CD14-positive monocyte (primary cell): ENCODE results near the gene NETO1. TPM values are rescaled to one million over a fixed set of nuclear protein-coding genes. Genes with fewer than 3 reads are reported as not detected.

Experiments used
- DNase-seq, 3 donors: peaks; one replicate each; pipeline ENCODE4 v3.0.0-alpha.2; 2011 to 2022
- H2AFZ ChIP-seq: 2 replicates; pipeline ENCODE4 v1.6.0; 2012; ENCODE audit warnings: mild to moderate bottlenecking, low read depth, low read length, inconsistent platforms; ENCODE audit not compliant: insufficient read depth, poor library complexity, severe bottlenecking
- H3K27ac ChIP-seq, 2 donors: 1 replicate in 1 of 2; 2 replicates in 1 of 2; pipeline ENCODE4 v1.5.1; 2012 to 2013; ENCODE audit warnings: low read length in 2 of 2, control low read depth in 1 of 2, inconsistent platforms in 1 of 2, low read depth in 1 of 2, mild to moderate bottlenecking in 1 of 2
- H3K27me3 ChIP-seq, 2 donors: one replicate each; pipeline versions ENCODE4 v1.6.0 to v1.6.1; 2011 to 2013; ENCODE audit warnings: low read length in 2 of 2; ENCODE audit not compliant: control insufficient read depth in 2 of 2, insufficient read depth in 2 of 2
- H3K36me3 ChIP-seq, 2 donors: replicated peaks in 1 of 2; 1 replicate in 1 of 2; 2 replicates in 1 of 2; pipeline versions ENCODE4 v1.5.1 to v1.6.1; 2012 to 2013; ENCODE audit warnings: low read length in 2 of 2, control low read depth in 1 of 2, inconsistent platforms in 1 of 2, mild to moderate bottlenecking in 1 of 2; ENCODE audit not compliant: insufficient read depth in 2 of 2, control insufficient read depth in 1 of 2
- H3K4me1 ChIP-seq, 2 donors: 1 replicate in 1 of 2; 2 replicates in 1 of 2; pipeline versions ENCODE4 v1.5.1 to v1.6.1; 2012 to 2013; ENCODE audit warnings: low read length in 2 of 2, control low read depth in 1 of 2, inconsistent platforms in 1 of 2, mild to moderate bottlenecking in 1 of 2, moderate library complexity in 1 of 2; ENCODE audit not compliant: insufficient read depth in 2 of 2, control insufficient read depth in 1 of 2
- H3K4me2 ChIP-seq: replicated peaks from 2 replicates; pipeline ENCODE3; 2012; ENCODE audit warnings: low read length, moderate library complexity, mild to moderate bottlenecking; ENCODE audit not compliant: poor library complexity, severe bottlenecking; ENCODE audit errors: extremely low read depth
- H3K4me3 ChIP-seq, 3 experiments: fragments of 200-600 bp in 1 of 3; sonication (generic) in 1 of 3; replicated peaks in 1 of 3; 1 replicate in 2 of 3; 2 replicates in 1 of 3; pipeline ENCODE4 v1.5.1; 2011 to 2013; ENCODE audit warnings: low read length in 3 of 3, mild to moderate bottlenecking in 3 of 3, control low read depth in 2 of 3, low read depth in 2 of 3, inconsistent platforms in 1 of 3, moderate library complexity in 1 of 3
- H3K79me2 ChIP-seq: 2 replicates; pipeline ENCODE4 v1.6.0; 2012; ENCODE audit warnings: mild to moderate bottlenecking, control low read depth, inconsistent platforms, low read length, moderate library complexity; ENCODE audit not compliant: insufficient read depth
- H3K9ac ChIP-seq: 2 replicates; pipeline ENCODE4 v1.6.0; 2017; ENCODE audit warnings: low read length, mild to moderate bottlenecking; ENCODE audit not compliant: insufficient read depth, poor library complexity, severe bottlenecking
- H3K9me3 ChIP-seq, 2 donors: replicated peaks in 1 of 2; 1 replicate in 1 of 2; 2 replicates in 1 of 2; pipeline versions ENCODE4 v1.5.1 to v1.6.1; 2012 to 2013; ENCODE audit warnings: low read length in 2 of 2, control low read depth in 1 of 2; ENCODE audit not compliant: control insufficient read depth in 1 of 2, insufficient read depth in 1 of 2
- H4K20me1 ChIP-seq: 2 replicates; pipeline ENCODE4 v1.6.0; 2012; ENCODE audit warnings: mild to moderate bottlenecking, low read length, control low read depth, moderate library complexity; ENCODE audit not compliant: insufficient read depth
- H3K27ac Mint-ChIP-seq, 7 donors: one replicate each; pipeline ENCODE4 v1.8.0; 2020; ENCODE audit warnings: mild to moderate bottlenecking in 7 of 7, mixed read lengths in 7 of 7, moderate library complexity in 6 of 7, inconsistent platforms in 2 of 7
- H3K27me3 Mint-ChIP-seq, 3 donors: one replicate each; pipeline ENCODE4 v1.8.0; 2021 to 2022; ENCODE audit warnings: low read depth in 3 of 3, mild to moderate bottlenecking in 3 of 3, mixed read lengths in 3 of 3, moderate library complexity in 3 of 3, inconsistent platforms in 1 of 3
- H3K36me3 Mint-ChIP-seq, 2 donors: one replicate each; pipeline ENCODE4 v1.8.0; 2020; ENCODE audit warnings: mixed read lengths in 2 of 2, inconsistent platforms in 1 of 2, mild to moderate bottlenecking in 1 of 2
- H3K4me1 Mint-ChIP-seq: one replicate; pipeline ENCODE4 v1.8.0; 2020; ENCODE audit warnings: mild to moderate bottlenecking, mixed read lengths
- H3K4me3 Mint-ChIP-seq, 2 donors: one replicate each; pipeline ENCODE4 v1.8.0; 2020; ENCODE audit warnings: mild to moderate bottlenecking in 2 of 2, mixed read lengths in 2 of 2, moderate library complexity in 1 of 2
- H3K9me3 Mint-ChIP-seq, 7 donors: one replicate each; pipeline ENCODE4 v1.8.0; 2020 to 2022; ENCODE audit warnings: mixed read lengths in 7 of 7, mild to moderate bottlenecking in 6 of 7, moderate library complexity in 6 of 7, inconsistent platforms in 2 of 7
- CTCF ChIP-seq: fragments of 200-600 bp; IDR thresholded peaks from one replicate; pipeline ENCODE4 v1.8.0; 2022; ENCODE audit warnings: antibody characterized with exemption, mild to moderate bottlenecking
- WGBS: methylation state at CpG from one replicate; pipeline ENCODE4 v1.1.5; 2013; ENCODE audit warnings: missing lambda C conversion rate; ENCODE audit not compliant: insufficient coverage; 5-methylcytosine and 5-hydroxymethylcytosine counted together
- intact Hi-C, 2 donors: fragments of 100-400 bp; cut with micrococcal nuclease; formaldehyde crosslinking; loops; one replicate each; pipeline versions ENCODE4 v1.15.0 to v1.15.1; 2023
- polyA plus RNA-seq, 3 donors: library from polyadenylated mRNA; depleted of rRNA in 1 of 3; unstranded in 2 of 3; stranded (reverse) in 1 of 3; fragments of 300-500 nt in 2 of 3; fragments of >200 nt in 1 of 3; fragmentation: Illumina TruSeq in 2 of 3; gene quantifications; 1 replicate in 2 of 3; 2 replicates in 1 of 3; pipeline ENCODE4 v1.2.3, GENCODE V29; 2012 to 2021

Gene NETO1
- polyA plus RNA-seq, 3 donors: not detected

GRCh38 chr18:72830109-72830508 is 37.7 kb downstream of the NETO1 start:
- Histone ChIP-seq H3K9ac (no peak overlapping the region), H3K27ac (no peak overlapping the region)
- no peak for TF ChIP-seq CTCF

GRCh38 chr18:72828601-72829000 is 39.2 kb downstream of the NETO1 start:
- no peaks in the 10 kb centered on the region for H3K4me1 ChIP-seq
- Mint-ChIP-seq H3K9me3 (no peaks in the 10 kb centered on the region), H3K36me3 (no peaks in the 10 kb centered on the region), H3K4me3 (no peak overlapping the region), H3K4me1 (no peaks in the 10 kb centered on the region), H3K27ac (no peak overlapping the region), H3K27me3 (peaks cover 0 to 2% (median 0%) of the 10 kb centered on the region in 3 donors)
- no peak overlapping the region for H3K27ac ChIP-seq
- H3K4me2 ChIP-seq: no peak overlapping the region
- no peaks in the 10 kb centered on the region for H4K20me1 ChIP-seq
- no peak for DNase-seq
- no peaks in the 10 kb centered on the region for H3K36me3 ChIP-seq
- TF ChIP-seq CTCF: no peak
- H3K9ac ChIP-seq: no peak overlapping the region
- no CpG with 5 or more reads among the region's 2 CpGs for whole genome bisulfite sequencing
- H3K9me3 ChIP-seq: no peaks in the 10 kb centered on the region
- H2AFZ ChIP-seq: no peak overlapping the region
- no peaks in the 10 kb centered on the region for H3K27me3 ChIP-seq
- H3K4me3 ChIP-seq: no peak overlapping the region
- intact Hi-C loops: no loop called here
- H3K79me2 ChIP-seq: no peaks in the 10 kb centered on the region

More at GRCh38 chr18:72830109-72830508, 37.7 kb downstream of the NETO1 start:
- Histone ChIP-seq H2AFZ (no peak overlapping the region), H3K4me1 (no peaks in the 10 kb centered on the region), H3K79me2 (no peaks in the 10 kb centered on the region), H4K20me1 (no peaks in the 10 kb centered on the region), H3K36me3 (no peaks in the 10 kb centered on the region), H3K27me3 (no peaks in the 10 kb centered on the region), H3K4me2 (no peak overlapping the region), H3K4me3 (no peak overlapping the region), H3K9me3 (no peaks in the 10 kb centered on the region)
- H3K36me3 Mint-ChIP-seq: no peaks in the 10 kb centered on the region
- intact Hi-C loops: no loop called here
- DNase-seq: no peak
- 38% methylated on average over 9 of the region's 10 CpGs for WGBS
- no peak overlapping the region for H3K4me3 Mint-ChIP-seq
- no peaks in the 10 kb centered on the region for H3K4me1 Mint-ChIP-seq
- H3K27me3 Mint-ChIP-seq: peaks cover 0 to 2% (median 0%) of the 10 kb centered on the region in 3 donors
- H3K27ac Mint-ChIP-seq: no peak overlapping the region
- no peaks in the 10 kb centered on the region for H3K9me3 Mint-ChIP-seq
